Activated naive CD8-positive, alpha-beta T cell treated with anti-CD3 and anti-CD28 coated beads, Interleukin-2, amount 50 U/mL, for 16 hours (primary cell): ENCODE measurements around the gene RNF2.
"Not testable (repeated sequence)": the region's sequence is repeated elsewhere in the genome, so short reads cannot be mapped to it uniquely, and the experiment has no call there.

Source experiments
- DNase-seq: peaks from one replicate; pipeline ENCODE4 v3.0.0-alpha.2; 2020; ENCODE audit warnings: low read depth, low spot score

Gene RNF2

DNA sequence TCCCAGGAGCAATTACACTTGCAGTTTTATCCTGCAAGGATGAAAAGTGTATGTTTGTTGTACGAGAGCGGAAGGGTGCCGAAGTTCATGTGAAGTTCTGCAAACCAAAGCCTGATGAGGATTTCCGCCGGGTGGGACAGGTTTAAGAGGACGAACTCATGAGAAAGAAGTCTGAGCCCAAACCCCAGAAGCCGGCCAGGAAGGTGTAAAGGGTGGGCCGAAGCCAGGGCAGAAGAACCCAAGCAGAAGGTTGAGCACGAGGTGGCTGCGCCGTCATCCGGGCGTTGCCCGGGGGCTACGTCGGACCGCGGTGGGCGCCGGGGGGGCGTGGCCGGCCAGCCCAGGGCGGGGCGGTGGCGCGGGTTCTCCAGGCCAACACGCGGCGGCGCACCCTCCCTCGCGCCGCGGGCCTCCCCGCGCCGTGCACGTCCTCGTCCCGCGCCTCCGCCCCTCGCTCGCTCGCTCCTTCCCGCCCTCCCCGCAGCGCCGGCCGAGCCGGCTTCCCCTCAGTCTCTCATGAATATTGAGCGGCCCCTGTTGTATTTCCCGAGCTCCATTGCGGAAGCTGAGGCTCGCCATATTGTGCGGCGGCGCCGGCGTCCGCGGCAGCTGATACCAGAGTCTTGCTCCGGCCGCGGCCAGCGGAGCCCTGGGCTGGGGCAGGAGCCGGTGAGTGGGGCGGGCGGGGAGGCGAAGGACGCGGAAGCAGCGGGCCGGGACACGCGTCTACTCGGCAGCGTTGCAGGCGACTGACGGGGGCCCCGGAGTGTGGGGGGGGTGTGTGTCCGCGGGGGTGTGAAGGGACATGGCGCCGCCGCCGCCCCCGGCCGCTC lies at the start of gene RNF2:
TSS of gene RNF2 (plus strand) at position 578 of the 833 bp plus-strand sequence. CDS start 41,996 bp downstream, outside the sequence.
- DNase-seq: peak; percentile 63

DNA sequence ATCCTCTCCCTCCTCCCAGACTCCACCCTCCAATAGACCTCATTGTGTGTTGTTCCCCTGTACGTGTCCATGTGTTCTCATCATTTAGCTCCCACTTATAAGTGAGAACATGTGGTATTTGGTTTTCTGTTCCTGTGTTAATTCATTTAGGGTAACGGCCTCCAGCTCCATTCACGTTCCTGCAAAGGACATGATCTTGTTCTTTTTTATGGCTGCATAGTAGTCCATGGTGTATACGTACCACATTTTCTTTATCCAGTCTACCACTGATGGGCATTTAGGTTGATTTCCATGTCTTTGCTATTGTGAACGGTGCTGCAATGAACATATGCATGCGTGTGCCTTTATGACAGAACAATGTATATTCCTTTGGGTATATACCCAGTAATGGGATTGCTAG lies 45.4 kb upstream of the RNF2 start:
- not testable (repeated sequence) for DNase-seq

DNA sequence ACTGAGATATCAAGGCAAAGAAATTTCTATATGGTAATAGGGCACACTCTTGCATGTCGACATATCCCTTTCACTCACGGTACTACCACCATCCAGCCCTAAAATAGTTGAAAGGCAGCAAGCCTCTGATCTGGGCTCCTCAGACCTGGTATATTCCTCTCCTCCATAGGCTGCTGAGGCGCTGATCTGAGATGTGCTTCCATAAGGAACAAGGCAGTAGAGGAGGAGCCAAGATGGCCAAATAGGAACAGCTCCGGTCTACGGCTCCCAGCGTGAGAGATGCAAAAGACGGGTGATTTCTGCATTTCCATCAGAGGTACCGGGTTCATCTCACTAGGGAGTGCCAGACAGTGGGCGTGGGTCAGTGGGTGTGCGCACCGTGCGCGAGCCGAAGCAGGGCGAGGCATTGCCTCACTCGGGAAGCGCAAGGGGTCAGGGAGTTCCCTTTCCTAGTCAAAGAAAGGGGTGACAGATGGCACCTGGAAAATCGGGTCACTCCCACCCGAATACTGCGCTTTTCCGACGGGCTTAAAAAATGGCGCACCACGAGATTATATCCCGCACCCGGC lies 44.0 kb upstream of the RNF2 start:
- DNase-seq: not testable (repeated sequence)

DNA sequence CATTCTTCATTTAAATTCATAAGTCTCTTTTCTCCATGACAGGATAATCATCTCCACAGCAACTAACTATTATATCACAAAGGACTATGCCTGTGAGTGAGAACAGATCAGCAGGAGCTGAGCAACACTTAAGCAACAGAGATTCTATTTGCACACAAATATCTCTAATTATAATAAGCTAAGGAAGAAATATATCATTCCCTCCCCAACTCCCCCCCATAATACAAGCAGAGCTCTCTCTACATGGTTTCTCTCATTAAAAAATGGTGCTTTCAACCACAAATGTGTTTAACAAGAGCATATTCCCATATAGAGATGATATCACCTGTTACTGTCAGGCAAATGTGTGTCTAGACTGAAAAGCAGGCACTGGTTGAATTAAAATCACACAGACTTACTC lies 36.5 kb upstream of the RNF2 start:
- no peak for DNase-seq

DNA sequence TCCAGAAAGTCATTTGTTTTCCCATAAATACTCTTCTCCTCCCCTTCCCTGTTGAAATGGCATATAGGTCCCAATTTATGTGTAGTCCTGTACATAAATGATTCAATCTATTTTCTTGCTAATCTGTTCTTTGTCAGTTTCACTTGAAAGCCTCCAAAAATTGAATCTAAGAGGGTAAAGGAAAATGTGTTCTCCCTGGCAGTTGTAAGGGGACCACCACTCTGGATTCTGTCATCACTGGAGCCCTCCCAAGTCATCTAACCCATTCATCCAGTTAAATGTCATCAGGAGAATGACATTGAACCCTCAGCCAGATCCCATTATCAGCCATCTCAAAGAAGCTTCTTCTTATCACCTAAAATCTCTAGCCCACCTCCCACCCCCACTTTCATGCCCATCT lies 35.0 kb upstream of the RNF2 start:
- no peak for DNase-seq

DNA sequence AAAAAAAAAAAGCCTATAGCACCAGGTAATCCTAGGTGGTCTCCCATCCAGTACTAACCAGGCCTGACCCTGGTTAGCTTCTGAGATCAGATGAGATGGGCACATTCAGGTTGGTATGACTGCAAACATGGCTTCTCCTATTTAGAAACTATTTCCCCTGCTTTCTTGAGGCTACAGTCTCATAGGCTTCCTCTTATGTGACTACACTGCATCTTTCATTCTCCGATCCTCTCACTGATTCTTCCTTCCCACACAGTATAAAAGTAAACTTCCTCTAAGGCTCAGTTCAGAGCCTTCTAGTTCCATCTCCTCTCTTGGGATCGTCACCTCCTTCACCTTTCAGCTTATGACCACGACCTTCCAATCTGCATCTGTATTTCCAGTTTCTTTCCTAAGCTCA lies 30.4 kb upstream of the RNF2 start:
- no peak for DNase-seq

DNA sequence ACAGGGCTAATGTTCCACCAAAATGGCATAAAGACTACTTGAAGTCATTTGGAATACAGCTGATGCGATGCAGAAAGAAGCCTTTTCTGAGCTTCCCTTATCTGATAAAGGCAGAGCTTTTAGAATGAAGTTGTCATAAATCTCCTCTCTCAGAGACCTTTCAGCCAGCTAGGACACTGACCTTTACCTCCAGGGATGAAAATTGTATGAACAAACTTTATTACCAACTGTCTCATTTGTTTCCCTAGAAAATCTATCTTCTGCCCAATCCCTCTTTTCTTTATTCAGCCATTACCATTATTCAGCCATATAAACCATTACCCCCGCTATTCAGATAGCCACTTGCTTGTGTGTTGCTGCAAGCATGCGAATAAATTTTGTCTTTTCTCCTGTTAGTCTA lies 29.7 kb upstream of the RNF2 start:
- DNase-seq: no peak

DNA sequence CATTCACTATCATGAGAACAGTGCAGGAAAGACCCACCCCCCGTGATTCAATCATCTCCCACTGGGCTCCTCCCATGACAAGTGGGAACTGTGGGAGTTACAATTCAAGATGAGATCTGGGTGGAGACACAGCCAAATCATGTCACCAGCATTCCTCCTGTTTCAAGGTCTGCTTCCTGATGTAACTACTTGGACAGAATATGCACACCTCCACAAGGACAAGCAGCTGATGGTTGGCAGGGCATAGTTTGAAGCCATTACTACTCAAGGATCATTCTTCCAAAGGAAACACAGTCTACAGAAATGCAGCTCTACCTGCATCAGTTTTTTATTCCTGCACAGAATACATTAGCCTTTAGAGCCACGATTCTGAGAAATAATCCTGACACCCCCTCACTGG lies 28.5 kb upstream of the RNF2 start:
- no peak for DNase-seq

DNA sequence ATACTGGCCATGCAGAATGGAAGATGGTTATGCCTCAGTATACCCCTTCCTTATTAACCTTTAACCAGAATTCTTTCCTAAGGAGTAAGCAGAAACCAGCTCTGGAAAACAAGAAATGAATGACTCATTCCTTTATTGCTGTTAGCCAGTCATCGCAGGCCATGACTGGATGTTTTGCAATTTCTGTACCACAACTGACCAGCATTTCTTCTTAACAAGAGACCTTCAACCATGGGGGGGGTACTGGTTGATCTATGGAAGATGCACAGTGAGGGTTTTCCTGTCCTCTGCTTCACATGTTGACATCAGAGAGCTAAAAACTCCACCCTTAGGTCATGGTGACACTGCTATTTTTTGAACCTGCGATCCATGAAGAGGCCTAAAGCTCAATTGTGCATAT lies 28.0 kb upstream of the RNF2 start:
- no peak for DNase-seq

DNA sequence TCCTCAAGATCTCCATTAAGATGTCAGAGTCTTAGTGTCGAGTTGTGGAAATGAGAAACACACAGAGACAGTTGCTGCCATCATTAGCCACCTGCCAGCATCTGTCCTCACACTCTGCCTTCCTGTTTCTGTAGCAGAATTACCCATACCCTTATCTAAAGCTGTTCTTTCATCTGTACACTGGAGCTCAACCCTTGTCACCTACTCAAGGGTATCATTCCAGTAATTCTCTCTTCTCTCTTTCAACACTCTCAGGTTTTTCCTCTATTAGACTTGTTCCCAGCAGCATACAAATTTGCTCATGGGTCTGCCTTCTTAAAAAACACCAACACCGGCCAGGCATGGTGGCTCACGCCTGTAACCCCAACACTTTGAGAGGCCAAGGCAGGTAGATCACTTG lies 27.4 kb upstream of the RNF2 start:
- no peak for DNase-seq

DNA sequence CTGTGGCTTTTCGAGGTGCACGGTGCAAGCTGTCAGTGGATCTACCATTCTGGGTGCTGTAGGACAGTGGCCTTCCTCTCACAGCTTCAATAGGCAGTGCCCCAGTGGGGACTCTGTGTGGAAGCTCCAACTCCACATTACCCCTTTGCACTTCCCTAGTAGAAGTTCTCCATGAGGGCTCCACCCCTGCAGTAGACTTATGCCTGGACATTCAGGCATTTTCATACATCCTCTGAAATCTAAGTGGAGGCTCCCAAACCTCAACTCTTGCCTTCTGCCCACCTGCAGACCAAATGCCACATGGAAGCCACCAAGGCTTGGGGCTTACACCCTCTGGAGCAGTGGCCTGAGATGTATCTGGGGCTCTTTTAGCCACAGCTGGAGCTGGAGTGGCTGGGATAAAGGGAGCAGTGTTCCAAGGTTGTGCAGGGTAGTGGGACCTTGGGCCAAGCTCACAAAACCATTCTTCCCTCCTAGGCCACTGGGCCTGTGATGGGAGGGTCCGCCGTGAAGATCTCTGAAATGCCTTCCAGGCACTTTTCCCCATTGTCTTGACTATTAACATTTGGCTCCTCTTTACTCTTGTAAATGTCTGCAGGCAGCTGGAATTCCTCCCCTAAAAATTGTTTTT lies 18.0 kb upstream of the RNF2 start:
- no peak for DNase-seq

DNA sequence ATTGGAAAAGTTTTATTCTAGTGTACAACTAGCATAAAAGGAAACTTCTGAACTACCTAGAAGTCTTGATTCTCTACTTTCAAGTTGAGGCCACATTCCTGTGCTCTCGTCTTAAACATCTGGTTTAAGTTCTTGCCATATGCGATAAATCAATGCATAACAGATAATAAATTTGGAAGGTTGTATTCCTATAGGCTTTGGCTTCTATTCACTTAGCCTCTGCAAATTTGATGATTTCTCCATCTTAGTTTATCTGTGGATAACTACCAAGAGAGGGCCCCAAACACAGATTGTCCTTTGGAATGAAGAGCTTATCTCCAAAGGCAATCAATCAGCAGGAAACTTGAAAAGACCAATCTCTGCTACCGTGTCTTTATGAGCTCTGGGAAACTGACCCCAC lies 11.7 kb upstream of the RNF2 start:
- no peak for DNase-seq

DNA sequence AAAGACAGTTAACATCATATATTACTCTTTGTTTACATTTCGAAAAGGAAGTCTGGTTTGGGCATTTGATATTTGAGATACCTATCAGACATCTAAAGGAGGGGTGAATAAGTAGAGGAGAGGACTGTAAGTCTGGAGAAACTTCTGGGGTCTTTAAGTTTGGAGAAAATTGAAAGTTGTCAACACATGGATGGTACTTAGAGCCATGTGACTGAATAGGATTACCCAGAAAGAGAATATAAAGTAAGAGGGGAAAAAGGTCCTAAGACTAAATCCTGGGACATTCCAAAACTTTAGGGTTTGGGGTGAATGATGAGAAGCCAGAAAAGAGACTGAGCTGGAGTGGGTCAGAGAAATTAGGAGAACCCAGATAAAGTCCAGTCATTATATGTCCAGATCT lies 10.1 kb upstream of the RNF2 start:
- no peak for DNase-seq

DNA sequence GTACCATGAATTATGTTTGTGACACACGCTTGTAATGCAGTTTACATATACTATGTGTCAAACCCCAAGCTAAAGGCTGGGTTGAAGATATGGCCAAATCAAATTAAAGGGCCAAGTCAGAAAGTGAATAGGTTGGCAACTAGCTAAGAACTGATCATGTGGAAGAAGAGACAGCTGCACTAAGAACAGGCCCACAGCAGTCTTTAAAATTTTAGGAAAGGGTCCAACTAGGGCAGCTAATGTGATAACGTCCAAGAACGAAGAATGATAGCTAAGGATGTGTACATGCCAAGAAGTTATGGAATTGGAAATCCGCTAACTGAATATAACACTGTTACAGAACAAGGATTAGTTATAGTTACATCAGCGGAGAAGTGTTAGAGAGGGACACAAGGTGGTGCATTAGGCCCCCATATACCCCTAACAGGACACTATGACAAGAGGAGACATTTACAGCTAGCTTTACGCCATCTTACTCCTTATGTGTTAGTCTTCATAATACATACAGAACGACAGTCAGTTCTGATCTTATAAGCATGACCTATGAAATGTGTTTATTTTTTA lies 6.5 kb upstream of the RNF2 start:
- DNase-seq: no peak

DNA sequence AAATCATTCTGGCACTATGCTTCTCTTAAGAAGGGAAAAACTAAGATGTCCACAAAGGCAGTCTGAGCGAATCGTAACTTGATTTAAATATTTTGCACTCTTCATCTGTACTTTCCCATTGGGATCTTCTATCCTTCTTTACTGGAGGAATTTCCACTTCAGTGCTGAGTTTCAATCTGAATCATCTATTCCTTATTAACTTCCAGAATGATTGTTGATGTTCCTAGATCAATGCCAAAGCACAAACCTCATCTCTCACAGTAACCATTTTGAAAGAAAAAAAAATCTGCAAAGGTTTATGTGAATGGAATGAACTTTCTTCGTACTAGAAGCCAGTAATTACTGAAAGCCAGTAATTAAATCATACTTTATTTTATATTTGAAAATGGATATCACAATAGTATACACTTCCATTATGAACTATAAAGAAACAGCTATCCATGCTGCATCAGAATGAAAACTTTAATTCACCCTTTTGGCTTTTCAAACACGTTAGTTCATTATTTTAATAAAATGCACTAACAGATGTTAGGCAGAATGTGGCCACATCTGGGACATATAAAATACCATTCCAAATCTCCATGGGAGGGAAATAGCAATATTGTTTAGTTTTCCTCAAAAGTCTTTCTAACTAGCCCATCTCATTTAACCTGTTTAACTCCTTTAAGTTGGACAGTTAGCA lies 5.5 kb upstream of the RNF2 start:
- no peak for DNase-seq

DNA sequence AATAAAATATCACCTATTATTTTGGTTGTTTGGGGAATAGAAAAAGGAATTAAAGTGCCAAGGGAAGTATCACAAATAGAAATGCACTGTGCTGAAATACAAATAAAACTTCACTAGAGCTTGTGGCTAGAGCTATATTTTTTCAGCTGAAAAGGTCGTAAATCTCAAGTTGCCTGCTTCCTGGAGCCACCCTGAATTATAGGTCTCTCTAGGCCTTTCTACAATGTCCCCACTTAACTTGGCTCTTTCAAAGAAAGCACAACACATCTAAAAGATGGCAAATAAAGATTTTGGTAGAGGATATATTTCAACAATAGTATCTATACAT lies 5.0 kb upstream of the RNF2 start:
- no peak for DNase-seq

DNA sequence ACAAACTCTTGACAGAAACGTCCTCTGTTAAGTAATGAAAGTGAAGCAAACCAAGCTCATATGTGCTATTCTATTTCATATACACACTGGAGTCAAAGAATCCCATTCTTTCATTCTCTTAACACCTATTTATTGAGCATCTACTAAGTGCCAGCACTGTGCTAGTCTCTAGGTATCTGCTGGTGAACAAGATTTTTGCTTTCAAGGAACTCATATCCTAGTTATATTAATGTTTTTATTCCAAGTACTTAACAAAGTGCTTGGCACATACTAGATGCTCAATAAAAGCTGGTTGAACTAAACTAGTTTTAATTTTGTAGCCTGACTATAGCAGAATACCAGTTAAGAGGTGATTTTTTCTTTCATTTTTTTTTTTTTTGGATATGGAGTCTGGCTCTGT lies 3.6 kb upstream of the RNF2 start:
- DNase-seq: no peak

DNA sequence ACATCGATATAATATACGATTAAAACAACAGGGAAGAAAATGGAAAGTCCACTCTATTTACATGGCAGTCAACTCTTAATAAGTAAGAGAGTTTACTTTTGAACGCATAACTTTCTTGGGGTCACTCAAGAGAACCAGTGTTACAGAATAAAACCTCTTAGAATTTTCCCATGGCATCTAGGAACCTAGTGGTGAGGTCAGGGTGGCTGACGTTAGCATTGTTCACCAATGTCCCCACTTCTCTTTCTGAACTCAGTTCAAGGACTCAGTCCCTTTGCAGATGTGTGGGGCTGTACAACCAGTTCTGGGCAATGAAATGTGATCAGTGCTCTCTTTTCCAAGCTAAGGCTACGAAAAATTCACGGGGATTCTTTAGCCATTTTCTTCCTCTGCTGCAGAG lies 2.6 kb upstream of the RNF2 start:
- DNase-seq: no peak

DNA sequence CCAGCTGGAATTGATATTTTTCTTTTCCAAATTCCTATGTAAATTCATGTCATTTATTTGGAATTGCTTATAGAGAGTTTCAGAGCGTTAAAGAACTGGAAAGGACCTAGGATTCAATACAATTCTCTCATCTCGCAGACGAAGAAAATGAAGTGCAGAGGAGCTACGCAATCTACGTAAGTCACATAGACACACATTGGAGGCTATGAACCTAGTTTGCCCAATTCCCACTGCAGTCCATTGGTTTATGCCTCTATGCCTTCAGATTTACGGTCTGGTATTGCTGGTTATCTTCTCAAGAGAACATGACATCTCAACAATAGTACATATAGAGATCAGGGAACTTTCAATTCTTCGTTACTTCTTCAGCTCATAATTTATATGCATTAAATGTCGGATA lies 971 bp upstream of the RNF2 start:
- no peak for DNase-seq

DNA sequence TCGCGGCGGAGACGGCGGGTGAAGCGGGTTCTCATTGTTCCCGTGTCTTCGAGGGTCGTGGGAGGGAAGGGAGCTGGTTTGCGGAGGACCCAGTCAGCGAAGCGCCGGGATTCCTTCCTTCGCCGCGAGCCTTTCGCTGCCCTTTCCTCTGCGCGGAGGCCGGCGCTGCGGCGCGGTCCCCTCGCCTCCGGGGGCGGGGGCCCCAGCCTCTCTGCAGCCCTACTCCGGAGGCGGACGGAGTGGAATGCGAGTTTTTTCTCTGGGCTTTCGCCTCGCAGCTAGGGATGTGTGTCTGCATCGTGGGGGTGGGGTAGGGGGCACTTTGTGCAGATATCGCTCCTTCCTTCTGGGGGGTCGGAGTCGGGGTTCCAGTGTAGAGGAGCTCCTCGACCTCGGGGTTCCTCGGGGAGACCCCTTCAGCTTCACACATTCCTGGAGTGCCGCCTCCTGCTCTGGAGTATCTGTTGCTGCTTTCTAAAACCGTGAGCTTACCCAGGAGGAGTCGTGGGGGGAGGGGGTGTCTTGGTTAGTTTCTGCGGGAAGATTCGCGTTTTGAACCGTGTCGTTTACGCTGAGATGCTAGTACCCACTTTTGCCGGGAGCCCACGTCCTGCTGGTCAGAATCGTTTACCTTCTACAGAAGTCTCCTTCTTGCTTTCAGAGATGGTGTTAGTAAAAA lies 595 bp downstream of the RNF2 start:
- no peak for DNase-seq

DNA sequence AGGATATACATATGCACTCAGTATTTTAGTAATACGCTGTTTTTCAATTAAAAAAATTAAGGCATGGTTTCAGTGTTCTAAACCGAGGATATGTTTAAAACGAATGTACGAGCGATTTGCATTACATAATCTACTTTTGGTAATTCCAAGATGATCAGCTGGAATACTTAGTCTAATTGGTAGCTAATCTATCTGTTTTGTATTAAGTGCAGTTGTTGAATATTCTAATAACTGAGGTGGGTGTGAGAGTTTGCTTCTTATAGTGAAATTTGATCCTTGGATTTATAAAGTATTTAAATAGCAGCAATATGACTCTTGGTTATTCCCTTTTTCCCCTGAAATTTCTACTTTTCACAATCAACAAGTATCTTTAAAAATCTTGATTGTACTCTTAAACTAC lies 1.3 kb downstream of the RNF2 start:
- no peak for DNase-seq

DNA sequence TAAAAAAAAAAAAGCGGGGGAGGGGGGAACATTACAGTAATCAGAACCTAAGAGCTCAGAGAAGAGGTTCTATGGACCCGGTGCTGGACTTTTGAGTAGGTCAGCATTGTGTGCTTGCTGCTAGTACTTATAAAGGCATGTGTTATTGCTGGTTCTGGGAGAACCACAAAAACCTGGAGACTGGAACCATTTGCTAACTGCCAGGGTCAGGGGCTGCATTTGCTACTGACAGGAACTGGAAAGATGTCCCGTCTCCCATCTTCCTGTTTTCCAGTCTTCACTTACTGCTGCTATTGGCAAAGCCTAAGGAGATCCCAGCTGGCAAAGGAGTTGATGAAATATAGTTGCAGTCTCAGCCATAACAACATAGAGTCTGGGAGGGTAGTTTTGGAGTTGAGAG lies 4.3 kb downstream of the RNF2 start:
- DNase-seq: no peak
